Esophagus squamous epithelium (tissue), 5 donors: ENCODE results near the gene CEP85L. TPM values are rescaled to one million over a fixed set of nuclear protein-coding genes. Genes with fewer than 3 reads are reported as not detected.

Experiments used
- DNase-seq: peaks from one replicate; lab custom pipeline; 2025; lab: John Stamatoyannopoulos, UW
- H3K27ac ChIP-seq, 4 donors: fragments of 200-600 bp; sonication (generic); one replicate each; pipeline ENCODE4 v1.5.1; 2016 to 2019; ENCODE audit warnings: mild to moderate bottlenecking in 1 of 4
- H3K27me3 ChIP-seq, 4 donors: fragments of 200-600 bp; sonication (generic); 1 replicate in 3 of 4; 2 replicates in 1 of 4; pipeline versions ENCODE4 v1.5.1 to v1.6.0; 2017 to 2021; ENCODE audit warnings: antibody characterized with exemption in 1 of 4
- H3K36me3 ChIP-seq, 3 donors: fragments of 200-600 bp; sonication (generic); one replicate each; pipeline ENCODE4 v1.5.1; 2016 to 2019
- H3K4me1 ChIP-seq, 3 donors: fragments of 200-600 bp; sonication (generic); one replicate each; pipeline ENCODE4 v1.5.1; 2017 to 2019
- H3K4me3 ChIP-seq, 4 donors: fragments of 200-600 bp; sonication (generic); 1 replicate in 3 of 4; 2 replicates in 1 of 4; pipeline ENCODE4 v1.5.1; 2016 to 2019; ENCODE audit warnings: mild to moderate bottlenecking in 2 of 4, moderate library complexity in 1 of 4
- H3K9me3 ChIP-seq, 3 donors: fragments of 200-600 bp; sonication (generic); one replicate each; pipeline ENCODE4 v1.5.1; 2016 to 2019
- POLR2A ChIP-seq, 4 donors: fragments of 450-650 bp; IDR thresholded peaks; one replicate each; pipeline ENCODE4 v1.6.1; 2017; ENCODE audit warnings: antibody characterized with exemption in 4 of 4, mild to moderate bottlenecking in 4 of 4, moderate library complexity in 3 of 4
- WGBS, 2 donors: methylation state at CpG; one replicate each; pipeline ENCODE4 v1.1.5; 2018; 5-methylcytosine and 5-hydroxymethylcytosine counted together
- intact Hi-C: fragments of 100-400 bp; cut with DNase I; formaldehyde crosslinking; loops from one replicate; pipeline ENCODE4 v1.15.0; 2022
- total RNA-seq, 4 donors: library from RNA; depleted of rRNA; stranded (reverse); fragments of >200 nt; gene quantifications; one replicate each; pipeline ENCODE4 v1.1.0, GENCODE V29; 2016
- TF ChIP-seq, protein P1 (sequence below), 6 experiments: fragments of 450-650 bp in 4 of 6; fragments of 200-600 bp in 2 of 6; sonication (generic) in 2 of 6; IDR thresholded peaks; one replicate each; pipeline ENCODE4 v1.5.1; 2016 to 2019; ENCODE audit warnings: antibody characterized with exemption in 6 of 6, mild to moderate bottlenecking in 4 of 6, moderate library complexity in 4 of 6
- donor health status: DM: yes; HTN: yes; CAD: no.

The CEP85L gene
- total RNA-seq, 4 donors from 2014 or later = 1.3 to 9.2 (median 5.3) TPM

DNA sequence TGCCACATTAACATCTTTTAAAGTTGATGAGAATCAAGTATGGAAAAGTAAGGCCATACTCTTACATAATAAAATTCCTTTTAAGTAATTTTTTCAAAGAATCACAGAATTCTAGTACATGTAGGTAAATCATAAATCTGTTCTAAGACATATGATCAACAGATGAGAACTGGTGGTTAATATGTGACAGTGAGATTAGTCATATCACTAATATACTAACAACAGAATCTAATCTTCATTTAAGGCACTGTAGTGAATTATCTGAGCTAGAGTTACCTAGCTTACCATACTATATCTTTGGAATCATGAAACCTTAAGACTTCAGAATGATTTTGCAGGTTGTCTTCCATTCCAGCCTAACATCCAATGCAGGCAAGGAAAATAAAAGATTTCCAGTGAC is 91.7 kb downstream of the CEP85L start:
- H3K36me3 ChIP-seq = no peaks in the 10 kb centered on the region
- no peak overlapping the region for H3K27ac ChIP-seq
- H3K9me3 ChIP-seq = no peaks in the 10 kb centered on the region
- intact Hi-C loops = loop anchor here (10.0 kb wide), 1 partner anchor 215 kb away; no protein-coding TSS in a partner anchor
- peaks cover 0 to 9% (median 0%) of the 10 kb centered on the region in 3 donors for H3K4me1 ChIP-seq
- DNase-seq = no peak
- no peak for TF ChIP-seq POLR2A (IDR thresholded peaks at IDR 0.05)
- TF ChIP-seq, protein P1, sequence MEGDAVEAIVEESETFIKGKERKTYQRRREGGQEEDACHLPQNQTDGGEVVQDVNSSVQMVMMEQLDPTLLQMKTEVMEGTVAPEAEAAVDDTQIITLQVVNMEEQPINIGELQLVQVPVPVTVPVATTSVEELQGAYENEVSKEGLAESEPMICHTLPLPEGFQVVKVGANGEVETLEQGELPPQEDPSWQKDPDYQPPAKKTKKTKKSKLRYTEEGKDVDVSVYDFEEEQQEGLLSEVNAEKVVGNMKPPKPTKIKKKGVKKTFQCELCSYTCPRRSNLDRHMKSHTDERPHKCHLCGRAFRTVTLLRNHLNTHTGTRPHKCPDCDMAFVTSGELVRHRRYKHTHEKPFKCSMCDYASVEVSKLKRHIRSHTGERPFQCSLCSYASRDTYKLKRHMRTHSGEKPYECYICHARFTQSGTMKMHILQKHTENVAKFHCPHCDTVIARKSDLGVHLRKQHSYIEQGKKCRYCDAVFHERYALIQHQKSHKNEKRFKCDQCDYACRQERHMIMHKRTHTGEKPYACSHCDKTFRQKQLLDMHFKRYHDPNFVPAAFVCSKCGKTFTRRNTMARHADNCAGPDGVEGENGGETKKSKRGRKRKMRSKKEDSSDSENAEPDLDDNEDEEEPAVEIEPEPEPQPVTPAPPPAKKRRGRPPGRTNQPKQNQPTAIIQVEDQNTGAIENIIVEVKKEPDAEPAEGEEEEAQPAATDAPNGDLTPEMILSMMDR (IDR thresholded peaks at IDR 0.05) = no peak
- H3K4me3 ChIP-seq = no peak overlapping the region
- no peaks in the 10 kb centered on the region for H3K27me3 ChIP-seq

DNA sequence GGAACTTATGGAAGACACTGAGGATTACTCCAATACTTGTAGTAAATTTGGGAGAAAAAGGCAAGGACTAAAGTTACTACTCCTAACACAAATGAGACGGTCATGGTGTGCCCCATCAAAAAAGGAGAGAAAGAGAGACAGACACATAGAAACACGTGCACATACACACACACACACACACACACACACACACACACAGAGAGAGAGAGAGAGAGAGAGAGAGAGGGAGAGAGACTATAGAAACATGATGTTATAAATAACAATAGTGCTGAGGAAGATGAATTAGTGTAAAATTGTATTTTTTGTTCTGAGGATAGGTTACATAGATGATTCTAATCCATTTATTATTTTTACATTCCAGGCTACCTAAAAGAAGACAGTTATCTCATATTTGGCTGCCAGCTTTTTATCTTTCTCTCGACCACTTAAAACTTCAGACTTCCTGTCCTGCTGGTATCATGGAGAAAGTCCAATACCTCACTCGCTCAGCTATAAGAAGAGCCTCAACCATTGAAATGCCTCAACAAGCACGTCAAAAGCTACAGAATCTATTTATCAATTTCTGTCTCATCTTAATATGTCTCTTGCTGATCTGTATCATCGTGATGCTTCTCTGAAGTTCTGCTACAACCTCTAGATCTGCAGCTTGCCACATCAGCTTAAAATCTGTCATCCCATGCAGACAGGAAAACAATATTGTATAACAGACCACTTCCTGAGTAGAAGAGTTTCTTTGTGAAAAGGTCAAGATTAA is 92.8 kb downstream of the CEP85L start:
- Histone ChIP-seq H3K27me3 (no peaks in the 10 kb centered on the region), H3K27ac (peak overlapping the region in 1 of 4 donors; percentile 33), H3K36me3 (no peaks in the 10 kb centered on the region), H3K4me1 (peaks cover 0 to 9% (median 0%) of the 10 kb centered on the region in 3 donors), H3K9me3 (no peaks in the 10 kb centered on the region), H3K4me3 (no peak overlapping the region)
- no peak for DNase-seq
- 42 to 50% methylated on average over 6 of the region's 6 CpGs for WGBS, 2 donors
- TF ChIP-seq POLR2A (IDR thresholded peaks at IDR 0.05) = no peak
- TF ChIP-seq, protein P1 (IDR thresholded peaks at IDR 0.05) = no peak
- intact Hi-C loops = no loop called here

DNA sequence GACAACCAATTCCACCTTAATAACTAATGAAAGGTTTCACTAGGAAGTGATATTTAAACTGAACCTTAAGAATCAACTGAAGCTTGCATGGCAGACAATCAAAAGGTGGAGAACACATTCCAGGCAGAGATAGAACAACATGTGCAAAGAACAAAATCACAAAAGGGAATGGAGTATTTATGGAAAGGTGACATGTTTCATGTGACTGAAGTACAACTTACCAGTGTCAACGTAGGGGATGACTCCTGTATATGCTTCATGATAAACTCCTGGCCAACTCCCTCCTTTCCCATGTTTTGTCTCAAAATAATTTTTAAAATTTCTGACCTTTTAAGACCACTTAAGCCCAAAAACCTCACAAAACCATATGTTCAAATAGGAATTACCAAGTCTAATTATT is 96.7 kb downstream of the CEP85L start:
- no peak for TF ChIP-seq POLR2A (IDR thresholded peaks at IDR 0.05)
- TF ChIP-seq, protein P1 (IDR thresholded peaks at IDR 0.05) = no peak
- 61 to 73% methylated on average over 1 of the region's 1 CpG for WGBS, 2 donors
- Histone ChIP-seq H3K36me3 (no peaks in the 10 kb centered on the region), H3K9me3 (no peaks in the 10 kb centered on the region), H3K27ac (no peak overlapping the region), H3K4me1 (peaks cover 0 to 9% (median 0%) of the 10 kb centered on the region in 3 donors), H3K27me3 (no peaks in the 10 kb centered on the region), H3K4me3 (no peak overlapping the region)
- no peak for DNase-seq
- intact Hi-C loops = no loop called here

DNA sequence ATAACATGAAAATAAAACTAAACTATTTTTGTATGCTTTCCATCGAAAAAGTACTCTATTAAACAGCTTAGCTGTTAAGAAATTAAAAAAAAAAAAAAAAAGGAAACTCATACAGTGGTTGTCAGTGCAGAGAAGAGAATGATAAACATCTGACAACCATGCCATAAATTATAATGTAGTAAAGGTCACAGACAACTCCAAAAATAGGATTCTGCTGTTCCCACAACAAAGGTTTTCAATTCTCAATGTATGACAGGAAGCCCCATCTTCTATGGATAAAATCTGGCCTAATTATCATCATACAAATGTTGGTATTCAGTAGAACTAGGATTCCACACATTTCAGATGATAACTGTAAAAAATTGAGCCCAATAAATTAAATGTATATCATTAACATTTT is 98.3 kb downstream of the CEP85L start:
- TF ChIP-seq, protein P1 (IDR thresholded peaks at IDR 0.05) = no peak
- no peak for TF ChIP-seq POLR2A (IDR thresholded peaks at IDR 0.05)
- intact Hi-C loops = no loop called here
- no peaks in the 10 kb centered on the region for H3K36me3 ChIP-seq
- no peaks in the 10 kb centered on the region for H3K9me3 ChIP-seq
- H3K4me1 ChIP-seq = peaks cover 0 to 4% (median 0%) of the 10 kb centered on the region in 3 donors
- 17 to 48% methylated on average over 1 of the region's 1 CpG for WGBS, 2 donors
- DNase-seq = no peak
- no peaks in the 10 kb centered on the region for H3K27me3 ChIP-seq
- peak overlapping the region in 1 of 4 donors; percentile 55 for H3K27ac ChIP-seq
- no peak overlapping the region for H3K4me3 ChIP-seq
